Neural cell (in vitro differentiated cells): ENCODE data around the gene TSR2. TPM values are rescaled to one million over a fixed set of nuclear protein-coding genes. Genes with fewer than 3 reads are reported as not detected.

Experiments
- H2AFZ ChIP-seq: fragments of 200-600, 300-800 bp; sonication (generic), shearing (Covaris generic); 2 replicates; pipeline ENCODE4 v1.6.0; 2014; ENCODE audit warnings: low read depth, mild to moderate bottlenecking, antibody characterized with exemption, low read length, moderate library complexity
- H3F3A ChIP-seq: fragments of 200-600 bp; shearing (Covaris generic); 2 replicates; pipeline ENCODE4 v1.6.1; 2016; ENCODE audit warnings: mild to moderate bottlenecking, moderate library complexity, mixed read lengths, antibody characterized with exemption, low read length; ENCODE audit not compliant: insufficient read depth, poor library complexity, severe bottlenecking
- H3K27ac ChIP-seq: fragments of 200-600, 300-800 bp; sonication (generic), shearing (Covaris generic); 2 replicates; pipeline ENCODE4 v1.5.1; 2014; ENCODE audit warnings: mild to moderate bottlenecking, low read length, moderate library complexity
- H3K27me3 ChIP-seq: fragments of 300-800, 200-600 bp; sonication (generic), shearing (Covaris generic); 2 replicates; pipeline ENCODE4 v1.6.0; 2014; ENCODE audit warnings: mild to moderate bottlenecking, low read depth, low read length, moderate library complexity; ENCODE audit not compliant: insufficient read depth
- H3K36me3 ChIP-seq: fragments of 300-800, 200-600 bp; sonication (generic), shearing (Covaris generic); 2 replicates; pipeline ENCODE4 v1.5.1; 2014; ENCODE audit warnings: mild to moderate bottlenecking, antibody characterized with exemption, low read length, moderate library complexity; ENCODE audit not compliant: insufficient read depth
- H3K4me2 ChIP-seq: fragments of 300-800, 200-600 bp; sonication (generic), shearing (Covaris generic); 2 replicates; pipeline ENCODE4 v1.6.0; 2014; ENCODE audit warnings: mild to moderate bottlenecking, low read length
- H3K4me3 ChIP-seq: fragments of 300-800, 200-600 bp; sonication (generic), shearing (Covaris generic); 2 replicates; pipeline ENCODE4 v1.5.1; 2014; ENCODE audit warnings: mild to moderate bottlenecking, low read length, moderate library complexity
- H3K79me2 ChIP-seq: fragments of 200-600 bp; shearing (Covaris generic); replicated peaks from 2 replicates; pipeline ENCODE4 v1.6.0; 2014; ENCODE audit warnings: mild to moderate bottlenecking, low read length, moderate library complexity; ENCODE audit not compliant: insufficient read depth
- H3K9ac ChIP-seq: fragments of 300-800, 200-600 bp; sonication (generic), shearing (Covaris generic); 2 replicates; pipeline ENCODE4 v1.6.1; 2016; ENCODE audit warnings: mild to moderate bottlenecking, low read length, mixed read lengths
- H3K9me2 ChIP-seq: fragments of 200-600 bp; shearing (Covaris generic); 2 replicates; pipeline ENCODE4 v1.6.1; 2016; ENCODE audit warnings: mild to moderate bottlenecking, low read length, mixed read lengths; ENCODE audit not compliant: insufficient read depth
- H3K9me3 ChIP-seq: fragments of 200-600, 300-800 bp; sonication (generic), shearing (Covaris generic); 2 replicates; pipeline ENCODE4 v1.6.1; 2016; ENCODE audit warnings: mild to moderate bottlenecking, mixed run types, low read length, moderate library complexity, mixed read lengths
- H4K20me1 ChIP-seq: fragments of 200-600 bp; shearing (Covaris generic); 2 replicates; pipeline ENCODE4 v1.6.1; 2016; ENCODE audit warnings: mild to moderate bottlenecking, mixed run types; ENCODE audit not compliant: insufficient read depth
- CTCF ChIP-seq: fragments of 450-650 bp; IDR thresholded peaks from 2 replicates; pipeline ENCODE4 v1.5.1; 2014; ENCODE audit warnings: antibody characterized with exemption, mild to moderate bottlenecking, moderate library complexity; ENCODE audit not compliant: poor library complexity, severe bottlenecking
- EP300 ChIP-seq: fragments of 450-650 bp; conservative IDR thresholded peaks from 2 replicates; pipeline ENCODE4 v1.6.1; 2014; ENCODE audit warnings: antibody characterized with exemption, mild to moderate bottlenecking, moderate library complexity; ENCODE audit not compliant: poor library complexity, severe bottlenecking
- EZH2 ChIP-seq: fragments of 200-600, 300-800 bp; shearing (Covaris generic), sonication (generic); IDR thresholded peaks from 2 replicates; pipeline ENCODE4 v1.6.1; 2014; ENCODE audit warnings: antibody characterized with exemption, low read length, borderline replicate concordance, mild to moderate bottlenecking; ENCODE audit not compliant: insufficient read depth, poor library complexity, severe bottlenecking
- MXI1 ChIP-seq: fragments of 450-650 bp; conservative IDR thresholded peaks from 2 replicates; pipeline ENCODE4 v1.6.1; 2014; ENCODE audit warnings: antibody characterized with exemption, mild to moderate bottlenecking; ENCODE audit not compliant: poor library complexity, severe bottlenecking
- POLR2AphosphoS5 ChIP-seq: IDR thresholded peaks from 2 replicates; pipeline ENCODE4 v1.6.1; 2012
- RAD21 ChIP-seq: fragments of 450-650 bp; conservative IDR thresholded peaks from 2 replicates; pipeline ENCODE4 v1.6.1; 2014; ENCODE audit warnings: antibody characterized with exemption, mild to moderate bottlenecking, moderate library complexity
- SMC3 ChIP-seq: fragments of 450-650 bp; conservative IDR thresholded peaks from 2 replicates; pipeline ENCODE4 v1.6.1; 2014; ENCODE audit warnings: antibody characterized with exemption, mild to moderate bottlenecking, moderate library complexity; ENCODE audit not compliant: poor library complexity
- TAF1 ChIP-seq: IDR thresholded peaks from 2 replicates; pipeline ENCODE4 v1.6.1; 2012; ENCODE audit warnings: low read depth
- polyA plus RNA-seq: library from polyadenylated mRNA; depleted of rRNA; stranded (reverse); fragments of >200 nt; gene quantifications from 2 replicates; pipeline ENCODE4 v1.2.3, GENCODE V29; 2014
- TF ChIP-seq, protein P1 (sequence below): IDR thresholded peaks from 2 replicates; pipeline ENCODE4 v1.6.1; 2012; ENCODE audit warnings: borderline replicate concordance

TSR2 gene
- polyA plus RNA-seq, 1 donor from 2014 or later, result 27.5 TPM

GRCh38 chrX:54427837-54428424 is 12.3 kb upstream of the TSR2 start:
- no peaks in the 10 kb centered on the region for H3K79me2 ChIP-seq
- no peak overlapping the region for H3K9ac ChIP-seq
- no peaks in the 10 kb centered on the region for H3K36me3 ChIP-seq
- H4K20me1 ChIP-seq, result no peaks in the 10 kb centered on the region
- no peak overlapping the region for H3K27ac ChIP-seq
- H3K9me3 ChIP-seq, result no peaks in the 10 kb centered on the region
- no peak for TF ChIP-seq POLR2AphosphoS5
- no peak for TF ChIP-seq RAD21
- TF ChIP-seq TAF1, result no peak
- TF ChIP-seq MXI1, result no peak
- TF ChIP-seq SMC3, result no peak
- H3K4me2 ChIP-seq, result no peak overlapping the region
- H2AFZ ChIP-seq, result no peak overlapping the region
- H3K9me2 ChIP-seq, result no peaks in the 10 kb centered on the region
- H3K27me3 ChIP-seq, result no peaks in the 10 kb centered on the region
- H3F3A ChIP-seq, result no peaks in the 10 kb centered on the region
- H3K4me3 ChIP-seq, result no peak overlapping the region

DNA sequence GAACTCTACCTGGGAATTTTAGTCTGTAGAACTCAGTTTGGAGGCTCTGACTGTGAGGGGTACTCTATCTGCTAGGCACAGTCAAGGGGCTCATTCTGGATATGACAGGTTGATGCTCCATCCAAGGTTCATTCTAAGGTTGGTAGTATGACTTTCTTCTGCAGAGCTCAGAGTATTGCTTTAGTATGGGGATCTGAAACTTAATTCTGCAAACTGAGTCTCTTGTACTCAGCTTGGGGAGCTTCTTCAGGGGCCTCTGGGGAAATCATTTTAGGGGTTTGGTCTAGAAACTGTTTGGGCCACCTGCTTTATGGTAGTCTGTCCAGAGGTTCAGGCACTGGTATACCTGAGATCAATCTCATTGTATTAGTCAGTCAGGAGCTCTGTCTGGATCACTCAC is 9.7 kb upstream of the TSR2 start:
- Histone ChIP-seq H3K9me3 (no peaks in the 10 kb centered on the region), H3K4me3 (no peak overlapping the region), H4K20me1 (no peaks in the 10 kb centered on the region), H3K79me2 (no peaks in the 10 kb centered on the region), H3K27ac (no peak overlapping the region), H3K4me2 (no peak overlapping the region), H3K9ac (no peak overlapping the region), H3K27me3 (no peaks in the 10 kb centered on the region), H2AFZ (no peak overlapping the region), H3K9me2 (no peaks in the 10 kb centered on the region), H3K36me3 (no peaks in the 10 kb centered on the region), H3F3A (no peaks in the 10 kb centered on the region)
- TF ChIP-seq, protein P1, sequence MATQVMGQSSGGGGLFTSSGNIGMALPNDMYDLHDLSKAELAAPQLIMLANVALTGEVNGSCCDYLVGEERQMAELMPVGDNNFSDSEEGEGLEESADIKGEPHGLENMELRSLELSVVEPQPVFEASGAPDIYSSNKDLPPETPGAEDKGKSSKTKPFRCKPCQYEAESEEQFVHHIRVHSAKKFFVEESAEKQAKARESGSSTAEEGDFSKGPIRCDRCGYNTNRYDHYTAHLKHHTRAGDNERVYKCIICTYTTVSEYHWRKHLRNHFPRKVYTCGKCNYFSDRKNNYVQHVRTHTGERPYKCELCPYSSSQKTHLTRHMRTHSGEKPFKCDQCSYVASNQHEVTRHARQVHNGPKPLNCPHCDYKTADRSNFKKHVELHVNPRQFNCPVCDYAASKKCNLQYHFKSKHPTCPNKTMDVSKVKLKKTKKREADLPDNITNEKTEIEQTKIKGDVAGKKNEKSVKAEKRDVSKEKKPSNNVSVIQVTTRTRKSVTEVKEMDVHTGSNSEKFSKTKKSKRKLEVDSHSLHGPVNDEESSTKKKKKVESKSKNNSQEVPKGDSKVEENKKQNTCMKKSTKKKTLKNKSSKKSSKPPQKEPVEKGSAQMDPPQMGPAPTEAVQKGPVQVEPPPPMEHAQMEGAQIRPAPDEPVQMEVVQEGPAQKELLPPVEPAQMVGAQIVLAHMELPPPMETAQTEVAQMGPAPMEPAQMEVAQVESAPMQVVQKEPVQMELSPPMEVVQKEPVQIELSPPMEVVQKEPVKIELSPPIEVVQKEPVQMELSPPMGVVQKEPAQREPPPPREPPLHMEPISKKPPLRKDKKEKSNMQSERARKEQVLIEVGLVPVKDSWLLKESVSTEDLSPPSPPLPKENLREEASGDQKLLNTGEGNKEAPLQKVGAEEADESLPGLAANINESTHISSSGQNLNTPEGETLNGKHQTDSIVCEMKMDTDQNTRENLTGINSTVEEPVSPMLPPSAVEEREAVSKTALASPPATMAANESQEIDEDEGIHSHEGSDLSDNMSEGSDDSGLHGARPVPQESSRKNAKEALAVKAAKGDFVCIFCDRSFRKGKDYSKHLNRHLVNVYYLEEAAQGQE, result no peak
- TF ChIP-seq TAF1, result no peak
- TF ChIP-seq CTCF, result no peak
- TF ChIP-seq EZH2, result no peak
- no peak for TF ChIP-seq POLR2AphosphoS5
- no peak for TF ChIP-seq EP300
- no peak for TF ChIP-seq RAD21
- TF ChIP-seq MXI1, result no peak
- TF ChIP-seq SMC3, result no peak
